Measurements from ENCODE around the gene MRAS.

- TF ChIP-seq CTCF (tag by site-specific recombination; IDR thresholded peaks at IDR 0.05) (no peak), ZNF518A (tag by site-specific recombination; conservative IDR thresholded peaks at IDR 0.05; ENCODE audit: low read depth) (no peak), REST (tag by site-specific recombination; IDR thresholded peaks at IDR 0.05) (no peak), SALL2 (tag by site-specific recombination; IDR thresholded peaks at IDR 0.05; ENCODE audit: borderline replicate concordance) (no peak), TSHZ1 (tag by site-specific recombination; IDR thresholded peaks at IDR 0.05; ENCODE audit: borderline replicate concordance) (no peak), ZNF350 (tag by site-specific recombination; IDR thresholded peaks at IDR 0.05) (no peak)
These were observed 11.8 kb downstream of the MRAS start for GRCh38 chr3:138359919-138360868.

All from HEK293 (cell line).